Neural cell (in vitro differentiated cells): ENCODE measurements around the gene COG4. TPM values are rescaled to one million over a fixed set of nuclear protein-coding genes. Genes with fewer than 3 reads are reported as not detected.

Source experiments
- H2AFZ ChIP-seq: fragments of 200-600, 300-800 bp; sonication (generic), shearing (Covaris generic); 2 replicates; pipeline ENCODE4 v1.6.0; 2014; ENCODE audit warnings: low read depth, mild to moderate bottlenecking, antibody characterized with exemption, low read length, moderate library complexity
- H3F3A ChIP-seq: fragments of 200-600 bp; shearing (Covaris generic); 2 replicates; pipeline ENCODE4 v1.6.1; 2016; ENCODE audit warnings: mild to moderate bottlenecking, moderate library complexity, mixed read lengths, antibody characterized with exemption, low read length; ENCODE audit not compliant: insufficient read depth, poor library complexity, severe bottlenecking
- H3K27ac ChIP-seq: fragments of 200-600, 300-800 bp; sonication (generic), shearing (Covaris generic); 2 replicates; pipeline ENCODE4 v1.5.1; 2014; ENCODE audit warnings: mild to moderate bottlenecking, low read length, moderate library complexity
- H3K27me3 ChIP-seq: fragments of 300-800, 200-600 bp; sonication (generic), shearing (Covaris generic); 2 replicates; pipeline ENCODE4 v1.6.0; 2014; ENCODE audit warnings: mild to moderate bottlenecking, low read depth, low read length, moderate library complexity; ENCODE audit not compliant: insufficient read depth
- H3K36me3 ChIP-seq: fragments of 300-800, 200-600 bp; sonication (generic), shearing (Covaris generic); 2 replicates; pipeline ENCODE4 v1.5.1; 2014; ENCODE audit warnings: mild to moderate bottlenecking, antibody characterized with exemption, low read length, moderate library complexity; ENCODE audit not compliant: insufficient read depth
- H3K4me2 ChIP-seq: fragments of 300-800, 200-600 bp; sonication (generic), shearing (Covaris generic); 2 replicates; pipeline ENCODE4 v1.6.0; 2014; ENCODE audit warnings: mild to moderate bottlenecking, low read length
- H3K4me3 ChIP-seq: fragments of 300-800, 200-600 bp; sonication (generic), shearing (Covaris generic); 2 replicates; pipeline ENCODE4 v1.5.1; 2014; ENCODE audit warnings: mild to moderate bottlenecking, low read length, moderate library complexity
- H3K79me2 ChIP-seq: fragments of 200-600 bp; shearing (Covaris generic); replicated peaks from 2 replicates; pipeline ENCODE4 v1.6.0; 2014; ENCODE audit warnings: mild to moderate bottlenecking, low read length, moderate library complexity; ENCODE audit not compliant: insufficient read depth
- H3K9ac ChIP-seq: fragments of 300-800, 200-600 bp; sonication (generic), shearing (Covaris generic); 2 replicates; pipeline ENCODE4 v1.6.1; 2016; ENCODE audit warnings: mild to moderate bottlenecking, low read length, mixed read lengths
- H3K9me2 ChIP-seq: fragments of 200-600 bp; shearing (Covaris generic); 2 replicates; pipeline ENCODE4 v1.6.1; 2016; ENCODE audit warnings: mild to moderate bottlenecking, low read length, mixed read lengths; ENCODE audit not compliant: insufficient read depth
- H3K9me3 ChIP-seq: fragments of 200-600, 300-800 bp; sonication (generic), shearing (Covaris generic); 2 replicates; pipeline ENCODE4 v1.6.1; 2016; ENCODE audit warnings: mild to moderate bottlenecking, mixed run types, low read length, moderate library complexity, mixed read lengths
- H4K20me1 ChIP-seq: fragments of 200-600 bp; shearing (Covaris generic); 2 replicates; pipeline ENCODE4 v1.6.1; 2016; ENCODE audit warnings: mild to moderate bottlenecking, mixed run types; ENCODE audit not compliant: insufficient read depth
- CTCF ChIP-seq: fragments of 450-650 bp; IDR thresholded peaks from 2 replicates; pipeline ENCODE4 v1.5.1; 2014; ENCODE audit warnings: antibody characterized with exemption, mild to moderate bottlenecking, moderate library complexity; ENCODE audit not compliant: poor library complexity, severe bottlenecking
- EP300 ChIP-seq: fragments of 450-650 bp; conservative IDR thresholded peaks from 2 replicates; pipeline ENCODE4 v1.6.1; 2014; ENCODE audit warnings: antibody characterized with exemption, mild to moderate bottlenecking, moderate library complexity; ENCODE audit not compliant: poor library complexity, severe bottlenecking
- EZH2 ChIP-seq: fragments of 200-600, 300-800 bp; shearing (Covaris generic), sonication (generic); IDR thresholded peaks from 2 replicates; pipeline ENCODE4 v1.6.1; 2014; ENCODE audit warnings: antibody characterized with exemption, low read length, borderline replicate concordance, mild to moderate bottlenecking; ENCODE audit not compliant: insufficient read depth, poor library complexity, severe bottlenecking
- MXI1 ChIP-seq: fragments of 450-650 bp; conservative IDR thresholded peaks from 2 replicates; pipeline ENCODE4 v1.6.1; 2014; ENCODE audit warnings: antibody characterized with exemption, mild to moderate bottlenecking; ENCODE audit not compliant: poor library complexity, severe bottlenecking
- POLR2AphosphoS5 ChIP-seq: IDR thresholded peaks from 2 replicates; pipeline ENCODE4 v1.6.1; 2012
- RAD21 ChIP-seq: fragments of 450-650 bp; conservative IDR thresholded peaks from 2 replicates; pipeline ENCODE4 v1.6.1; 2014; ENCODE audit warnings: antibody characterized with exemption, mild to moderate bottlenecking, moderate library complexity
- REST ChIP-seq: IDR thresholded peaks from 2 replicates; pipeline ENCODE4 v1.6.1; 2012; ENCODE audit warnings: borderline replicate concordance
- SMC3 ChIP-seq: fragments of 450-650 bp; conservative IDR thresholded peaks from 2 replicates; pipeline ENCODE4 v1.6.1; 2014; ENCODE audit warnings: antibody characterized with exemption, mild to moderate bottlenecking, moderate library complexity; ENCODE audit not compliant: poor library complexity
- TAF1 ChIP-seq: IDR thresholded peaks from 2 replicates; pipeline ENCODE4 v1.6.1; 2012; ENCODE audit warnings: low read depth
- polyA plus RNA-seq: library from polyadenylated mRNA; depleted of rRNA; stranded (reverse); fragments of >200 nt; gene quantifications from 2 replicates; pipeline ENCODE4 v1.2.3, GENCODE V29; 2014

Gene COG4
- polyA plus RNA-seq, 1 donor from 2014 or later, result 185 TPM

- H3K9ac ChIP-seq, result no peak overlapping the region
- no peak overlapping the region for H2AFZ ChIP-seq
- no peak overlapping the region for H3K4me3 ChIP-seq
- no peaks in the 10 kb centered on the region for H3K9me2 ChIP-seq
- no peaks in the 10 kb centered on the region for H3F3A ChIP-seq
- H3K9me3 ChIP-seq, result no peaks in the 10 kb centered on the region
- no peak overlapping the region for H3K27ac ChIP-seq
- H3K4me2 ChIP-seq, result no peak overlapping the region
- no peaks in the 10 kb centered on the region for H3K27me3 ChIP-seq
- TF ChIP-seq CTCF (no peak), TAF1 (no peak), RAD21 (no peak), POLR2AphosphoS5 (no peak), MXI1 (no peak), EP300 (no peak), REST (no peak)
- no peaks in the 10 kb centered on the region for H3K79me2 ChIP-seq
- no peaks in the 10 kb centered on the region for H3K36me3 ChIP-seq
- H4K20me1 ChIP-seq, result no peaks in the 10 kb centered on the region
Observed at GRCh38 chr16:70467608-70468007, 55.7 kb downstream of the COG4 start.

GRCh38 chr16:70467113-70467512 is 56.2 kb downstream of the COG4 start:
- TF ChIP-seq SMC3, result no peak

GRCh38 chr16:70466805-70467076 is 56.6 kb downstream of the COG4 start:
- TF ChIP-seq EP300, result no peak
- TF ChIP-seq EZH2, result no peak
- TF ChIP-seq MXI1, result no peak
- TF ChIP-seq SMC3, result no peak
- no peak for TF ChIP-seq POLR2AphosphoS5
- no peaks in the 10 kb centered on the region for H3K36me3 ChIP-seq
- H3K4me3 ChIP-seq, result no peak overlapping the region
- H3K9me3 ChIP-seq, result no peaks in the 10 kb centered on the region
- no peaks in the 10 kb centered on the region for H3K27me3 ChIP-seq
- H3K4me2 ChIP-seq, result no peak overlapping the region
- no peak overlapping the region for H3K27ac ChIP-seq
- no peaks in the 10 kb centered on the region for H4K20me1 ChIP-seq
- H2AFZ ChIP-seq, result no peak overlapping the region
- no peaks in the 10 kb centered on the region for H3K79me2 ChIP-seq
- H3K9me2 ChIP-seq, result no peaks in the 10 kb centered on the region
- H3F3A ChIP-seq, result no peaks in the 10 kb centered on the region
- no peak overlapping the region for H3K9ac ChIP-seq

More at GRCh38 chr16:70467113-70467512, 56.2 kb downstream of the COG4 start:
- Histone ChIP-seq H3K27ac (no peak overlapping the region), H3K4me2 (no peak overlapping the region), H3K27me3 (no peaks in the 10 kb centered on the region), H3K79me2 (no peaks in the 10 kb centered on the region), H3K4me3 (no peak overlapping the region), H3K9me3 (no peaks in the 10 kb centered on the region), H3F3A (no peaks in the 10 kb centered on the region), H4K20me1 (no peaks in the 10 kb centered on the region), H2AFZ (no peak overlapping the region), H3K9ac (no peak overlapping the region), H3K36me3 (no peaks in the 10 kb centered on the region), H3K9me2 (no peaks in the 10 kb centered on the region)
